Gastrocnemius medialis (tissue), 4 donors: ENCODE data around the gene RXFP3.

Source experiments
- POLR2A ChIP-seq, 2 donors: fragments of 450-650 bp; IDR thresholded peaks; one replicate each; pipeline ENCODE4 v1.6.1; 2017; ENCODE audit warnings: antibody characterized with exemption in 2 of 2, mild to moderate bottlenecking in 2 of 2, moderate library complexity in 2 of 2
- TF ChIP-seq, protein P1 (sequence below), 5 experiments: fragments of 450-650 bp in 3 of 5; fragments of 200-600 bp in 2 of 5; sonication (generic) in 2 of 5; IDR thresholded peaks in 4 of 5; conservative IDR thresholded peaks in 1 of 5; 1 replicate in 4 of 5; 2 replicates in 1 of 5; pipeline ENCODE4 v1.5.1; 2016 to 2019; ENCODE audit warnings: antibody characterized with exemption in 5 of 5, mild to moderate bottlenecking in 3 of 5, moderate library complexity in 3 of 5

DNA sequence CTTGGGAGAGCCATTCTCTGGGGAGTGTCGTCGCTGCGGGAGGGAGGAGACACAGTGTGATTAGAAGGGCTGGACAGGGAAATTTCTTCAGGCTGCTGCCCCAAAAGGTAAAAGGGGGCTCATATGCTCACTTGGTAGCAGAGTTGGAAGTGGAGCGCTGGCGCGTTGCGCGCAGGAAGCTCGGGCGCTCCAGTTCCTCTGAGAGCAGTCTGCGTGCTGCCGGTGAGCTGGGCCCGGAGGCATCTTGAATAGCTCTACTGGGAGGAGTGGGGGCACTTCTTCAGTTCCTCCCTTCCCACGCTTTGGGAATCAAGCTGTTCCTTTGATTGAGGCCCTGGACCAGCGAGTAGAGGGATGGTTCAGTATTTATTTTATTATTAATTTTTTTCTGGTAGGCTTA, 2.7 kb downstream of the RXFP3 start:
- TF ChIP-seq, protein P1, sequence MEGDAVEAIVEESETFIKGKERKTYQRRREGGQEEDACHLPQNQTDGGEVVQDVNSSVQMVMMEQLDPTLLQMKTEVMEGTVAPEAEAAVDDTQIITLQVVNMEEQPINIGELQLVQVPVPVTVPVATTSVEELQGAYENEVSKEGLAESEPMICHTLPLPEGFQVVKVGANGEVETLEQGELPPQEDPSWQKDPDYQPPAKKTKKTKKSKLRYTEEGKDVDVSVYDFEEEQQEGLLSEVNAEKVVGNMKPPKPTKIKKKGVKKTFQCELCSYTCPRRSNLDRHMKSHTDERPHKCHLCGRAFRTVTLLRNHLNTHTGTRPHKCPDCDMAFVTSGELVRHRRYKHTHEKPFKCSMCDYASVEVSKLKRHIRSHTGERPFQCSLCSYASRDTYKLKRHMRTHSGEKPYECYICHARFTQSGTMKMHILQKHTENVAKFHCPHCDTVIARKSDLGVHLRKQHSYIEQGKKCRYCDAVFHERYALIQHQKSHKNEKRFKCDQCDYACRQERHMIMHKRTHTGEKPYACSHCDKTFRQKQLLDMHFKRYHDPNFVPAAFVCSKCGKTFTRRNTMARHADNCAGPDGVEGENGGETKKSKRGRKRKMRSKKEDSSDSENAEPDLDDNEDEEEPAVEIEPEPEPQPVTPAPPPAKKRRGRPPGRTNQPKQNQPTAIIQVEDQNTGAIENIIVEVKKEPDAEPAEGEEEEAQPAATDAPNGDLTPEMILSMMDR (IDR thresholded peaks at IDR 0.05 in 4 of 5, conservative IDR thresholded peaks at IDR 0.05 in 1 of 5) = no peak
- TF ChIP-seq POLR2A (IDR thresholded peaks at IDR 0.05) = no peak
